SKM-1 (cell line): ENCODE data around the gene DECR2.
"Not testable (repeated sequence)": the region's sequence is repeated elsewhere in the genome, so short reads cannot be mapped to it uniquely, and the experiment has no call there.

ENCODE experiments used
- DNase-seq: peaks from one replicate; lab custom pipeline; 2025; ENCODE audit not compliant: unreplicated experiment; lab: John Stamatoyannopoulos, UW

DECR2 gene

GRCh38 chr16:401468-402348 lies at the start of gene DECR2:
TSS of gene DECR2 (plus strand) at chr16:401885. CDS start at chr16:401964, 79 bp downstream.
- DNase-seq: peak; percentile 86

GRCh38 chr16:352547-353403 lies 48.9 kb upstream of the DECR2 start, which contains the start of gene AXIN1:
TSS of gene AXIN1 (minus strand) at chr16:352723. CDS start at chr16:347025, 5,698 bp downstream.
- peak; percentile 89 for DNase-seq

GRCh38 chr16:353404-354290 lies 48.0 kb upstream of the DECR2 start:
- no peak for DNase-seq

GRCh38 chr16:354291-354881 lies 47.3 kb upstream of the DECR2 start:
- no peak for DNase-seq

- no peak for DNase-seq
Observed at GRCh38 chr16:354971-355461, 46.7 kb upstream of the DECR2 start.

GRCh38 chr16:356741-357140 lies 44.9 kb upstream of the DECR2 start:
- no peak for DNase-seq

GRCh38 chr16:359067-359763 lies 42.5 kb upstream of the DECR2 start:
- DNase-seq: no peak

GRCh38 chr16:359871-360697 lies 41.6 kb upstream of the DECR2 start:
- no peak for DNase-seq

GRCh38 chr16:360698-361336 lies 40.9 kb upstream of the DECR2 start:
- no peak for DNase-seq

- no peak for DNase-seq
Observed at GRCh38 chr16:361341-361871, 40.3 kb upstream of the DECR2 start.

GRCh38 chr16:361872-362701 lies 39.6 kb upstream of the DECR2 start:
- DNase-seq: no peak

GRCh38 chr16:362702-362999 lies 39.0 kb upstream of the DECR2 start:
- DNase-seq: not testable (repeated sequence)

- DNase-seq: no peak
Observed at GRCh38 chr16:363110-363765, 38.4 kb upstream of the DECR2 start.

- no peak for DNase-seq
Observed at GRCh38 chr16:363766-364490, 37.8 kb upstream of the DECR2 start.

GRCh38 chr16:364595-365491 lies 36.8 kb upstream of the DECR2 start:
- DNase-seq: no peak
